Stimulated activated CD4-positive, alpha-beta T cell treated with anti-CD3 and anti-CD28 coated beads, Interleukin-2, amount 100 ng/mL, for 48 hours (primary cell): ENCODE measurements around the gene TMEM151B.

Source experiments
- DNase-seq, 2 donors: peaks; one replicate each; pipeline ENCODE4 v3.0.0-alpha.2; 2020

Gene TMEM151B

GRCh38 chr6:44253307-44254101, 16.7 kb upstream of the TMEM151B start:
- peak; percentile 57 to 67 for DNase-seq

GRCh38 chr6:44254191-44255104, 15.8 kb upstream of the TMEM151B start:
- peak in 1 of 2 donors; percentile 40 for DNase-seq

GRCh38 chr6:44255105-44255808, 15.0 kb upstream of the TMEM151B start:
- DNase-seq: peak in 1 of 2 donors; percentile 44

- DNase-seq: no peak
Observed at GRCh38 chr6:44255871-44256774, 14.1 kb upstream of the TMEM151B start.

- no peak for DNase-seq
Observed at GRCh38 chr6:44256775-44257024, 13.6 kb upstream of the TMEM151B start.

- DNase-seq: peak; percentile 52 to 67
Observed at GRCh38 chr6:44257025-44257752, 13.1 kb upstream of the TMEM151B start, which contains the start of gene SLC35B2. TSS of gene SLC35B2 (minus strand) at chr6:44257528. CDS start at chr6:44257410, 118 bp downstream.

GRCh38 chr6:44257753-44258324, 12.4 kb upstream of the TMEM151B start:
- DNase-seq: no peak

- no peak for DNase-seq
Observed at GRCh38 chr6:44258325-44258863, 11.9 kb upstream of the TMEM151B start.

- no peak for DNase-seq
Observed at GRCh38 chr6:44258921-44259320, 11.3 kb upstream of the TMEM151B start.

- no peak for DNase-seq
Observed at GRCh38 chr6:44260011-44260410, 10.2 kb upstream of the TMEM151B start.

GRCh38 chr6:44260451-44261297, 9.6 kb upstream of the TMEM151B start:
- no peak for DNase-seq

- no peak for DNase-seq
Observed at GRCh38 chr6:44261581-44261980, 8.7 kb upstream of the TMEM151B start.

GRCh38 chr6:44262467-44263353, 7.5 kb upstream of the TMEM151B start:
- DNase-seq: no peak

GRCh38 chr6:44263354-44264100, 6.7 kb upstream of the TMEM151B start:
- no peak for DNase-seq

- DNase-seq: no peak
Observed at GRCh38 chr6:44264154-44265006, 5.9 kb upstream of the TMEM151B start.

- DNase-seq: peak; percentile 95 to 98
Observed at GRCh38 chr6:44265007-44265721, 5.1 kb upstream of the TMEM151B start, which contains the start of gene NFKBIE. TSS of gene NFKBIE (minus strand) at chr6:44265551. CDS start at chr6:44265346, 205 bp downstream.
